Stomach (tissue), 4 donors: ENCODE measurements around the gene CYP2W1.

Experiments used
- EP300 ChIP-seq: sonication (generic); formaldehyde crosslinking; IDR thresholded peaks from one replicate; pipeline ENCODE4 v1.6.1; 2017; ENCODE audit warnings: antibody characterized with exemption
- POLR2A ChIP-seq, 4 donors: fragments of 450-650 bp; IDR thresholded peaks; one replicate each; pipeline ENCODE4 v1.6.1; 2016; ENCODE audit warnings: antibody characterized with exemption in 4 of 4, control low read depth in 2 of 4, mild to moderate bottlenecking in 1 of 4, moderate library complexity in 1 of 4
- POLR2AphosphoS5 ChIP-seq, 3 donors: sonication (generic); formaldehyde crosslinking; IDR thresholded peaks; one replicate each; pipeline ENCODE4 v1.6.1; 2016; ENCODE audit warnings: antibody characterized with exemption in 3 of 3
- TF ChIP-seq, protein P1 (sequence below), 7 experiments: fragments of 450-650 bp in 4 of 7; fragments of 200-600 bp in 3 of 7; sonication (generic) in 3 of 7; IDR thresholded peaks; one replicate each; pipeline ENCODE4 v1.5.1; 2016 to 2019; ENCODE audit warnings: antibody characterized with exemption in 7 of 7, control low read depth in 2 of 7, mild to moderate bottlenecking in 1 of 7

- TF ChIP-seq, protein P1, sequence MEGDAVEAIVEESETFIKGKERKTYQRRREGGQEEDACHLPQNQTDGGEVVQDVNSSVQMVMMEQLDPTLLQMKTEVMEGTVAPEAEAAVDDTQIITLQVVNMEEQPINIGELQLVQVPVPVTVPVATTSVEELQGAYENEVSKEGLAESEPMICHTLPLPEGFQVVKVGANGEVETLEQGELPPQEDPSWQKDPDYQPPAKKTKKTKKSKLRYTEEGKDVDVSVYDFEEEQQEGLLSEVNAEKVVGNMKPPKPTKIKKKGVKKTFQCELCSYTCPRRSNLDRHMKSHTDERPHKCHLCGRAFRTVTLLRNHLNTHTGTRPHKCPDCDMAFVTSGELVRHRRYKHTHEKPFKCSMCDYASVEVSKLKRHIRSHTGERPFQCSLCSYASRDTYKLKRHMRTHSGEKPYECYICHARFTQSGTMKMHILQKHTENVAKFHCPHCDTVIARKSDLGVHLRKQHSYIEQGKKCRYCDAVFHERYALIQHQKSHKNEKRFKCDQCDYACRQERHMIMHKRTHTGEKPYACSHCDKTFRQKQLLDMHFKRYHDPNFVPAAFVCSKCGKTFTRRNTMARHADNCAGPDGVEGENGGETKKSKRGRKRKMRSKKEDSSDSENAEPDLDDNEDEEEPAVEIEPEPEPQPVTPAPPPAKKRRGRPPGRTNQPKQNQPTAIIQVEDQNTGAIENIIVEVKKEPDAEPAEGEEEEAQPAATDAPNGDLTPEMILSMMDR (IDR thresholded peaks at IDR 0.05), result no peak
- TF ChIP-seq EP300 (no peak), POLR2A (IDR thresholded peaks at IDR 0.05) (no peak), POLR2AphosphoS5 (IDR thresholded peaks at IDR 0.05) (no peak)
Measured at GRCh38 chr7:960269-960871, 22.6 kb upstream of the CYP2W1 start.
